ENCODE measurements around the gene HTR4.
"Not testable (repeated sequence)": the region's sequence is repeated elsewhere in the genome, so short reads cannot be mapped to it uniquely, and the experiment has no call there.

The HTR4 gene

DNA sequence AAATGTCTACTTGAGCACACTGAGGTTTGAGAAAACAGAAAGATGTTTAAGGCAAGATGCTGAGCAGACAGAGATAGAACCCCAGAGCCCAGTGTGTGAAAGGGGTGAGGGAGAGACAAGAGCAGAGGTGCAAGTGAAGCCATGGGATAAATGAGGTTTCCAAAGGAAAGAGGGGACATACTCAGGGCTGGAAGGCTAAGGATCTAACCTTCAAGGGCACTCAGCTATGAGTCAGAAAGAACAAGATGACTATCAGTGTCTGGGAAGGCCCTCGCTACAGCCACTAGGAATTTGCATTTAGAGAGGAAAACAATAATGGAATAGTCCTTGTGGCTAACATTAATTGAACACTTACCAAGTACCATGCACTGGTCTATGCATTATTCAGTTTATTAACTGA, 113.7 kb downstream of the HTR4 start:
- H3K27me3 ChIP-seq (ENCODE audit: insufficient read depth, insufficient read length) = no peaks in the 10 kb centered on the region
- H3K9me3 ChIP-seq (ENCODE audit: insufficient read depth, low read length) = peaks cover 5% of the 10 kb centered on the region; the same call in 1 of the 2 replicates
- TF ChIP-seq YY1 (IDR thresholded peaks at IDR 0.05; ENCODE audit: insufficient read depth, insufficient read length) (no peak), SUZ12 (IDR thresholded peaks at IDR 0.05; ENCODE audit: extremely low read depth, insufficient read depth, insufficient read length) (no peak), ZNF274 (IDR thresholded peaks at IDR 0.05; ENCODE audit: low read depth, low read length) (no peak)
- no peak overlapping the region for H3K9ac ChIP-seq (ENCODE audit: insufficient read length, low read depth)
- no peaks in the 10 kb centered on the region for H3K36me3 ChIP-seq (ENCODE audit: insufficient read depth, insufficient read length, low read length)
- DNase-seq (ENCODE audit: low read depth, low spot score) = no peak
- no peaks in the 10 kb centered on the region for H3K4me1 ChIP-seq (ENCODE audit: insufficient read depth, insufficient read length)
- no peak overlapping the region for H3K4me3 ChIP-seq (ENCODE audit: insufficient read length, low read depth)

DNA sequence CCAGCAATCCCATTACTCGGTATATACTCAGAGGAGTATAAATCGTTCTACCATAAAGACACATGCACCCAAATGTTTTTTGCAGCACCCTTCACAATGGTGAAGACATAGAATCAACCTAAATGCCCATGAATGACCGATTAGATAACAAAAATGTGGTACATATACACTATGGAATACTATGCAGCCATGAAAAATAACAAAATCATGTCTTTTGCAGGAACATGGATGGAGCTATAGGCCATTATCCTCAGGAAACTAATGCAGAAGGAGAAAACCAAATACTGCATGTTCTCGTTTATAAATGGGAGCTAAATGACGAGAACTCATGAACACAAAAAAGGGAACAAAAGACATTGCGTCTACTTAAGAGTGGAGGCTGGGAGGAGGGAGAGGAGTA, 114.5 kb downstream of the HTR4 start:
- DNase-seq (ENCODE audit: low read depth, low spot score) = no peak
- Histone ChIP-seq H3K4me1 (ENCODE audit: insufficient read depth, insufficient read length) (no peaks in the 10 kb centered on the region), H3K9ac (ENCODE audit: insufficient read length, low read depth) (no peak overlapping the region), H3K36me3 (ENCODE audit: insufficient read depth, insufficient read length, low read length) (no peaks in the 10 kb centered on the region), H3K4me3 (ENCODE audit: insufficient read length, low read depth) (no peak overlapping the region), H3K27me3 (ENCODE audit: insufficient read depth, insufficient read length) (no peaks in the 10 kb centered on the region), H3K9me3 (ENCODE audit: insufficient read depth, low read length) (peaks cover 5% of the 10 kb centered on the region; the same call in 1 of the 2 replicates)
- no peak for TF ChIP-seq YY1 (IDR thresholded peaks at IDR 0.05; ENCODE audit: insufficient read depth, insufficient read length)
- no peak for TF ChIP-seq SUZ12 (IDR thresholded peaks at IDR 0.05; ENCODE audit: extremely low read depth, insufficient read depth, insufficient read length)
- TF ChIP-seq ZNF274 (IDR thresholded peaks at IDR 0.05; ENCODE audit: low read depth, low read length) = no peak

DNA sequence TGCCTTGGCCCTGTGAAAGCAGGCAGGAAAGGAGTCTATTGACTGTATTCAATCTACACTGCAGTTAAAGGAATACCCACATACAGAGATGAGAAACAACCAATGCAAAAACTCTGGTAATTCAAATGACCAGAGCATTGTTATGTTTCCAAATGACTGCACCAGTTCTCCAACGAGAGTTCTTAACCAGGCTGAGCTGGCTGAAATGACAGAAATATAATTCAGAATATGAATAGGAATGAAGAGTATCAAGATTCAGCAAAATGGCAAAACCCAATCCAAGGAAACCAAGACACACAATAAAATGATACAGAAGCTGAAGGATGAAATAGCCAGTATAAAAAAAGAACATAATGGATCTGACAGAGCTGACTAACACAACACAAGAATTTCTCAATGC, 119.1 kb downstream of the HTR4 start:
- H3K36me3 ChIP-seq (ENCODE audit: insufficient read depth, insufficient read length, low read length) = no peaks in the 10 kb centered on the region
- H3K9ac ChIP-seq (ENCODE audit: insufficient read length, low read depth) = no peak overlapping the region
- no peak for DNase-seq (ENCODE audit: low read depth, low spot score)
- no peaks in the 10 kb centered on the region for H3K27me3 ChIP-seq (ENCODE audit: insufficient read depth, insufficient read length)
- TF ChIP-seq YY1 (IDR thresholded peaks at IDR 0.05; ENCODE audit: insufficient read depth, insufficient read length) (no peak), ZNF274 (IDR thresholded peaks at IDR 0.05; ENCODE audit: low read depth, low read length) (no peak), SUZ12 (IDR thresholded peaks at IDR 0.05; ENCODE audit: extremely low read depth, insufficient read depth, insufficient read length) (no peak)
- H3K4me3 ChIP-seq (ENCODE audit: insufficient read length, low read depth) = no peak overlapping the region
- no peaks in the 10 kb centered on the region for H3K4me1 ChIP-seq (ENCODE audit: insufficient read depth, insufficient read length)
- peaks cover 5% of the 10 kb centered on the region; the same call in 1 of the 2 replicates for H3K9me3 ChIP-seq (ENCODE audit: insufficient read depth, low read length)

DNA sequence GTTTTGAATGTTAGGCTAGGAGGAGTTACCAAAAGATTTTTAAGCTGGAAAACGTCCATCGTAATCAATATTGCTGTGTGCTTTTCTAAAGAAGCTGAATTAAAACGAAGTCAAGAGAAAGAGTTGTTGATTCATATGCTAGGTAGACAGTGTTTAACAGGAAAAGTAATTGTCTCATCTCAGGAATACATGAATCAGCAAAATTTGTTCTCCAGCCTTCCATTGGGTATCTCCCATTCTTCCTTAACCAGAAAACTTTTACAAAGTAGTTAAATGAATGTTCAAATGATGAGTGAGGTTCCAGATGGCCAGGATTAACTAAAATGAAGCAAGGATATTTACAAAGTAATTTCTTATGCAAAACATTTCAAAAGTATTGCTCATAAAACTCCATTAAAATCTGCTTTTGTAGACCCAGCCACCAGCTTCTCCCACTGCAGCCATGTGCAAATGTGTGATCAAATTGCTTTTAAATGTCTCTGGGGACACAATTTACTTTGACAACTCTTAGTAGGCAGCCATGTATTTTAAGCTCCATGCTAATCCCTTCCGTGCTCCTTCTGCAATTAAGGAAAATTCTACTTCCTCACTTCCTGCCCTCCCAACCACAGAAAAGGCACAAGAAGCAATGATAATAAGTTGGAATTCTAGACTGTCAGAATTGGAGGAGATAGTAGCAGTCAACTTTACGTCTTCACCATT, 121.2 kb downstream of the HTR4 start:
- H3K36me3 ChIP-seq (ENCODE audit: insufficient read depth, insufficient read length, low read length) = no peaks in the 10 kb centered on the region
- H3K27me3 ChIP-seq (ENCODE audit: insufficient read depth, insufficient read length) = no peaks in the 10 kb centered on the region
- no peak for DNase-seq (ENCODE audit: low read depth, low spot score)
- no peaks in the 10 kb centered on the region; the same call in 1 of the 2 replicates for H3K9me3 ChIP-seq (ENCODE audit: insufficient read depth, low read length)
- no peak overlapping the region for H3K9ac ChIP-seq (ENCODE audit: insufficient read length, low read depth)
- TF ChIP-seq YY1 (IDR thresholded peaks at IDR 0.05; ENCODE audit: insufficient read depth, insufficient read length) (no peak), ZNF274 (IDR thresholded peaks at IDR 0.05; ENCODE audit: low read depth, low read length) (no peak), SUZ12 (IDR thresholded peaks at IDR 0.05; ENCODE audit: extremely low read depth, insufficient read depth, insufficient read length) (no peak)
- no peaks in the 10 kb centered on the region for H3K4me1 ChIP-seq (ENCODE audit: insufficient read depth, insufficient read length)
- H3K4me3 ChIP-seq (ENCODE audit: insufficient read length, low read depth) = no peak overlapping the region

DNA sequence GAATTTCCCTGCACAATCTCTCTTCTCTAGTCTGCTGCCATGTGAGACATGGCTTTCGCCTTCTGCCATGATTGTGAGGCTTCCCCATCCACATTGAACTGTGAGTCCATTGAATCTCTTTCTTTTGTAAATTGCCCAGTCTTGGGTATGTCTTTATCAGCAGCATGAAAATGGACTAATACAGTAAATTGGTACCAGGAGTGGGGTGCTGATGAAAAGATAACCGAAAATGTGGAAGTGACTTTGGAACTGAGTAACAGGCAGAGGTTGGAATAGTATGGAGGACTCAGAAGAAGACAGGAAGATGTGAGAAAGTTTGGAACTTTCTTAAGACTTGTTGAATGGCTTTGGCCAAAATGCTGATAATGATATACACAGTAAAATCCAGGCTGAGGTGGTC, 124.9 kb downstream of the HTR4 start:
- H3K4me3 ChIP-seq (ENCODE audit: insufficient read length, low read depth); H3K4me1 ChIP-seq (ENCODE audit: insufficient read depth, insufficient read length); H3K27me3 ChIP-seq (ENCODE audit: insufficient read depth, insufficient read length); H3K36me3 ChIP-seq (ENCODE audit: insufficient read depth, insufficient read length, low read length); H3K9me3 ChIP-seq (ENCODE audit: insufficient read depth, low read length); H3K9ac ChIP-seq (ENCODE audit: insufficient read length, low read depth); DNase-seq (ENCODE audit: low read depth, low spot score): not testable (repeated sequence)

DNA sequence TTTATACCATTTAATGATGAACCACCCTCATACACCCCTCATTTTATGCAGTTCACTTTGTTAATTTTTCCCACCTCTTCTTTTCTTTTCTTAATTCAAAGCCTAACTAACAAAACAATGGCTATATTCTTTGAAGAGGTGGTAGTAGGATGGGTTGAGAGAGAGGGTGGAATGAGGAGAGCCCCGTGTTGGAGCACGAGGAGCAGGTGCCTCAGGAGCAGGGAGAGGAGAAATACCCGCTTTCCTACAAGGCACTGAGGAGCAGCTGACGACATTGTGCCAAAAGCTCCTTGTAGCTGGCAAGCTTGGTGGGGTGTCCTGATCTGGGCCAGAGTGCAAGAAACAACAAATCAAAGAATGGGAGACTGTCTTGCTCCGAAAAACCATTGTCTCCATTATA, 129.6 kb downstream of the HTR4 start:
- H3K27me3 ChIP-seq (ENCODE audit: insufficient read depth, insufficient read length) = no peaks in the 10 kb centered on the region
- no peak overlapping the region for H3K4me3 ChIP-seq (ENCODE audit: insufficient read length, low read depth)
- no peaks in the 10 kb centered on the region for H3K4me1 ChIP-seq (ENCODE audit: insufficient read depth, insufficient read length)
- H3K36me3 ChIP-seq (ENCODE audit: insufficient read depth, insufficient read length, low read length) = no peaks in the 10 kb centered on the region
- H3K9me3 ChIP-seq (ENCODE audit: insufficient read depth, low read length) = no peaks in the 10 kb centered on the region
- no peak for DNase-seq (ENCODE audit: low read depth, low spot score)
- no peak overlapping the region for H3K9ac ChIP-seq (ENCODE audit: insufficient read length, low read depth)
- TF ChIP-seq ZNF274 (IDR thresholded peaks at IDR 0.05; ENCODE audit: low read depth, low read length) (no peak), SUZ12 (IDR thresholded peaks at IDR 0.05; ENCODE audit: extremely low read depth, insufficient read depth, insufficient read length) (no peak), YY1 (IDR thresholded peaks at IDR 0.05; ENCODE audit: insufficient read depth, insufficient read length) (no peak)

DNA sequence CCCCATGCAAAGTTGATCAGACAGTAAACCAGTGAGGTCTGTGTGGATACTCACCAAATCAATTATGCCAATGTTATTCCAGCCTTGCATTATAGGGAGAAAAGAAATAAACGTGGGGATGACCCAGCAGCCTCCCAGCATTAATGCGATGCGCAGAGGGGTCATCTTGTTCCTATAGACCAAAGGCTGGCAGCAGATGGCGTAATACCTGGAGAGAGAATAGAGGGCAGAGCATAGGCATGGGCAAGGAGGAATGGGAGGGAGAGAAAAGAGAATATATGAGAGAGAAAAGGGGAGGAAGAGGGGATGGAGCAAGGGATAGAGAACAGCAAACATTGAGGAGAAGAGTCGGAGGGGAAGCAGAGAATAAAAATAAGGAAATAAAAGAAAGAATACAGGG, 131.2 kb downstream of the HTR4 start:
- H3K4me1 ChIP-seq (ENCODE audit: insufficient read depth, insufficient read length) = no peaks in the 10 kb centered on the region
- no peaks in the 10 kb centered on the region for H3K9me3 ChIP-seq (ENCODE audit: insufficient read depth, low read length)
- no peak for DNase-seq (ENCODE audit: low read depth, low spot score)
- TF ChIP-seq YY1 (IDR thresholded peaks at IDR 0.05; ENCODE audit: insufficient read depth, insufficient read length) (no peak), SUZ12 (IDR thresholded peaks at IDR 0.05; ENCODE audit: extremely low read depth, insufficient read depth, insufficient read length) (no peak), ZNF274 (IDR thresholded peaks at IDR 0.05; ENCODE audit: low read depth, low read length) (no peak)
- no peak overlapping the region for H3K4me3 ChIP-seq (ENCODE audit: insufficient read length, low read depth)
- no peak overlapping the region for H3K9ac ChIP-seq (ENCODE audit: insufficient read length, low read depth)
- H3K27me3 ChIP-seq (ENCODE audit: insufficient read depth, insufficient read length) = no peaks in the 10 kb centered on the region
- H3K36me3 ChIP-seq (ENCODE audit: insufficient read depth, insufficient read length, low read length) = no peaks in the 10 kb centered on the region
